Kidney (tissue), 14 donors: ENCODE results near the gene RANBP10. TPM values are rescaled to one million over a fixed set of nuclear protein-coding genes. Genes with fewer than 3 reads are reported as not detected.

Experiments used
- DNase-seq, 5 donors: peaks; one replicate each; pipeline ENCODE4 v3.0.0-alpha.2; 2013 to 2020
- FAIRE-seq: peaks from 2 replicates; lab custom pipeline; 2012; peaks lifted over from hg19 to GRCh38; lab: Jason Lieb, UNC
- H3K27ac ChIP-seq, 2 donors: one replicate each; pipeline ENCODE4 v1.7.0; 2013; ENCODE audit warnings: low read depth in 2 of 2, low read length in 2 of 2, inconsistent platforms in 1 of 2
- H3K27me3 ChIP-seq: one replicate; pipeline ENCODE4 v1.7.1; 2013; ENCODE audit warnings: low read length, inconsistent platforms; ENCODE audit not compliant: control insufficient read depth, insufficient read depth
- H3K36me3 ChIP-seq, 3 donors: one replicate each; pipeline versions ENCODE4 v1.7.0 to v1.7.1; 2013; ENCODE audit warnings: low read length in 3 of 3, control low read depth in 1 of 3, inconsistent platforms in 1 of 3; ENCODE audit not compliant: insufficient read depth in 3 of 3, control insufficient read depth in 2 of 3
- H3K4me1 ChIP-seq, 3 donors: one replicate each; pipeline versions ENCODE4 v1.7.0 to v1.7.1; 2013; ENCODE audit warnings: low read length in 3 of 3, inconsistent platforms in 1 of 3, low read depth in 1 of 3; ENCODE audit not compliant: control insufficient read depth in 2 of 3, insufficient read depth in 2 of 3
- H3K4me3 ChIP-seq, 3 donors: one replicate each; pipeline versions ENCODE4 v1.7.0 to v1.8.1; 2013; ENCODE audit warnings: low read length in 3 of 3, control low read depth in 1 of 3, inconsistent platforms in 1 of 3
- H3K9ac ChIP-seq, 3 donors: one replicate each; pipeline versions ENCODE4 v1.7.0 to v1.7.1; 2013; ENCODE audit warnings: low read length in 3 of 3, control low read depth in 1 of 3, inconsistent platforms in 1 of 3
- H3K9me3 ChIP-seq, 3 donors: one replicate each; pipeline versions ENCODE4 v1.7.0 to v1.7.1; 2013; ENCODE audit warnings: low read length in 3 of 3, control low read depth in 1 of 3, inconsistent platforms in 1 of 3; ENCODE audit not compliant: control insufficient read depth in 2 of 3, insufficient read depth in 1 of 3
- intact Hi-C: fragments of 100-400 bp; cut with DNase I; formaldehyde crosslinking; loops from one replicate; pipeline ENCODE4 v1.11.1; 2022
- polyA plus RNA-seq: library from polyadenylated mRNA; stranded (reverse); fragments of 350-450 nt; fragmentation: Illumina TruSeq; extraction: RNeasy Lipid Tissue Mini Kit (QIAGEN cat#74804); gene quantifications from one replicate; pipeline ENCODE4 v1.2.3, GENCODE V29; 2014; ENCODE audit warnings: low read depth, low replicate concordance; ENCODE audit not compliant: insufficient read depth
- total RNA-seq: library from RNA; stranded (reverse); fragmentation: NEBNext Ultra II Directional; extraction: Animal tissue kit (Norgen Biotek cat#: 25700); gene quantifications from one replicate; pipeline ENCODE4 v1.2.1, GENCODE V29; 2021
- TF ChIP-seq, protein P1 (sequence below): IDR thresholded peaks from 3 replicates; pipeline ENCODE4 v1.5.1; 2012; ENCODE audit warnings: mild to moderate bottlenecking, moderate library complexity, borderline replicate concordance; ENCODE audit not compliant: insufficient read depth; ENCODE audit errors: extremely low read depth
- donor health status: control.
- donor health status: control.
- donor health status: control.
- donor health status: control.
- donor health status: control.
- donor health status: DM: yes; HTN: yes; CAD: no.
- donor health status: Normal renal cell carcinoma (clear cell type).

Gene RANBP10
- total and polyA plus RNA-seq, 2 donors from 2014 or later: 7.0 to 22.3 TPM

DNA sequence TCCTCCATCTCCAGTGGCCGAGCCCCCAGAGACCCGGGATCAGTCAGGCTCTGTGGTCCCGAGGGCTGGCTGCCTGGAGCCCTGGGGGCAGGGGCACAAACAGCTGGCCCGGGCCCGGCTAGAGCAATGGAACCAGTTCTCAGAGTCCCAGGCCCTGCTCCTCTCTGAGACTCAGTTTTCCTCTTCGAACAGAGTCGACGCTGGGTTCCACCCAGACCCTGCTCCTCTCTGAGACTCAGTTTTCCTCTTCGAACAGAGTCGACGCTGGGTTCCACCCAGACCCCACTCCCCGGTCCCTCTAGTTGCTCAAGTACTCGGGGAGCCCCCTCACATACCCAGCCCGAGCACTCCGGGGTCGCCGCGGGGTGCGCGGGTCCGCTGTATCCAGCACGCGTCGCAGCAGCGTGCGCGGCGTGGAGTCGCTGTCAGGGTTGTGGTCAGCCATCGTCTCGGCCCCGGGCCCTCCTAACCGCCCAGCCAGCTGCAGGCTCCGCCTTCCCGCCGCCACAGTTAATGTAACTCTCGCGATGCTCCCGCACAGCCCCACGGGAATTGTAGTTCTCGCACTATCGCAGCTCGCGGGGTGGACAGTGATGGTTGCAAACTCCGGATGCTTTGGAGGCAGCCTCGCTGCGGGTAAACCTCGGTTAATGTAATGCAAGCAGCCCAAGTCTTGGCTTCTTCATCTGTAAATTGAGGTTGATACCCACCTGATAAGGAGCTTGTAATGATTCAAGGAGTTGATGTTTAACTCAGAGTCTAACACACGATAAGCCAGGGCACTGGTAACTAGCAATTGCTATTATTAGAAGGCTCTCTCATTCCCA is 27.3 kb upstream of the RANBP10 start:
- H3K27me3 ChIP-seq: no peaks in the 10 kb centered on the region
- H3K27ac ChIP-seq: no peak overlapping the region
- intact Hi-C loops: no loop called here
- peak overlapping the region; percentile 31 to 87 (median 57) for H3K4me3 ChIP-seq
- peak overlapping the region; percentile 43 to 81 (median 47) for H3K9ac ChIP-seq
- DNase-seq (peak; percentile 94 to 97 (median 96)), FAIRE-seq (no peak)
- H3K36me3 ChIP-seq: peaks cover 0 to 17% (median 10%) of the 10 kb centered on the region in 3 donors
- H3K4me1 ChIP-seq: peaks cover 0 to 12% (median 3%) of the 10 kb centered on the region in 3 donors
- no peaks in the 10 kb centered on the region for H3K9me3 ChIP-seq
- TF ChIP-seq, protein P1, sequence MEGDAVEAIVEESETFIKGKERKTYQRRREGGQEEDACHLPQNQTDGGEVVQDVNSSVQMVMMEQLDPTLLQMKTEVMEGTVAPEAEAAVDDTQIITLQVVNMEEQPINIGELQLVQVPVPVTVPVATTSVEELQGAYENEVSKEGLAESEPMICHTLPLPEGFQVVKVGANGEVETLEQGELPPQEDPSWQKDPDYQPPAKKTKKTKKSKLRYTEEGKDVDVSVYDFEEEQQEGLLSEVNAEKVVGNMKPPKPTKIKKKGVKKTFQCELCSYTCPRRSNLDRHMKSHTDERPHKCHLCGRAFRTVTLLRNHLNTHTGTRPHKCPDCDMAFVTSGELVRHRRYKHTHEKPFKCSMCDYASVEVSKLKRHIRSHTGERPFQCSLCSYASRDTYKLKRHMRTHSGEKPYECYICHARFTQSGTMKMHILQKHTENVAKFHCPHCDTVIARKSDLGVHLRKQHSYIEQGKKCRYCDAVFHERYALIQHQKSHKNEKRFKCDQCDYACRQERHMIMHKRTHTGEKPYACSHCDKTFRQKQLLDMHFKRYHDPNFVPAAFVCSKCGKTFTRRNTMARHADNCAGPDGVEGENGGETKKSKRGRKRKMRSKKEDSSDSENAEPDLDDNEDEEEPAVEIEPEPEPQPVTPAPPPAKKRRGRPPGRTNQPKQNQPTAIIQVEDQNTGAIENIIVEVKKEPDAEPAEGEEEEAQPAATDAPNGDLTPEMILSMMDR: no peak

DNA sequence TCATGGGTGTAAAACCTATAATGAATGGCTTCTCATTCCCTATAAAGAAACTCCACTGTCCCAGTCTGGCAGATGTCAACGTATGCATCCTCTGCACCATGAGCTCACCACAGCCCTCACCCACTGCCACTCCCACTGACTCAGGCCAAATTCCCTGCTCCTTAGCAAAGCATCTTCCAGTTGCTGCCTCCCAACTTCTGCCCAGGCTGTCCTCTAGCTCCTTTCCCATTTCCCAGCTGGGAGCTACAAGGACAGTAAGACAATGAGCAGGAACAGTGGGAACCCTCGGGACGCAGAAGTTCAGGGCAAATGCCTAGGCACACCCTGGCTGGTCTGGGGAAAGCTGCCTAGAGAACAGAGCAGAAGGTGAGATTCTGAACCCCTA is 26.7 kb upstream of the RANBP10 start:
- intact Hi-C loops: no loop called here
- H3K27ac ChIP-seq: no peak overlapping the region
- TF ChIP-seq, protein P1: no peak
- H3K4me1 ChIP-seq: peaks cover 0 to 12% (median 3%) of the 10 kb centered on the region in 3 donors
- H3K9ac ChIP-seq: peak overlapping the region; percentile 38 to 81 (median 38)
- no peak for FAIRE-seq
- no peak for DNase-seq
- H3K36me3 ChIP-seq: peaks cover 0 to 20% (median 10%) of the 10 kb centered on the region in 3 donors
- H3K4me3 ChIP-seq: peak overlapping the region; percentile 31 to 87 (median 57)
- H3K27me3 ChIP-seq: no peaks in the 10 kb centered on the region
- no peaks in the 10 kb centered on the region for H3K9me3 ChIP-seq

DNA sequence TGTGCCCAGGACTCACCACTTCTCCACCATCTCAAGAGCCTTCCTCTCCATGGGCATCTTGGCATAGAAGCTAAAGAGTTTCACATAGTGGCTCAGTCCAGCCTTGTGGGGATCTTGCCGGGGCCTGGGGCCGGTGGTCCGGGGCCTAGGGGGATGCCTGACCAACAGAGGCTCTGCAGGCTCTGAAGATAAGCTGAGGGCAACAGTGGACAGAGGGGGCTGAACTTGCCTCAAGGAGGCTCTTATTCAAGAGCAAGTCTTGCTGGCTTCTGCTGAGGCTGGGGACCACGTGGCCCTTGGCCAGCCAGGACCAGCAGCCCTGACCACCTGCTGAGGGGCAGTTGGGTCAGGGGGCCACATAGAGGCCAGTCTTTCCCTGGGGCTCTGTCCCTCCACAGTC is 22.3 kb upstream of the RANBP10 start:
- Histone ChIP-seq H3K36me3 (peaks cover 0 to 22% (median 10%) of the 10 kb centered on the region in 3 donors), H3K4me3 (no peak overlapping the region), H3K9me3 (no peaks in the 10 kb centered on the region), H3K9ac (no peak overlapping the region), H3K27ac (no peak overlapping the region), H3K27me3 (no peaks in the 10 kb centered on the region), H3K4me1 (peaks cover 0 to 8% (median 3%) of the 10 kb centered on the region in 3 donors)
- intact Hi-C loops: no loop called here
- no peak for FAIRE-seq
- TF ChIP-seq, protein P1: no peak
- no peak for DNase-seq
